ENCODE results near the gene NFIX.

NFIX gene

GRCh38 chr19:13072188-13072908 lies 77.1 kb downstream of the NFIX start:
- no peak for DNase-seq
- no peaks in the 10 kb centered on the region for H3K36me3 ChIP-seq (ENCODE audit: control insufficient read depth, insufficient read depth, low read length)
- H3K4me1 ChIP-seq (ENCODE audit: control insufficient read depth, low read depth, low read length) = peaks cover 1% of the 10 kb centered on the region
- H3K79me2 ChIP-seq (ENCODE audit: control insufficient read depth, insufficient read depth, low read length) = no peaks in the 10 kb centered on the region
- H3K23ac ChIP-seq (ENCODE audit: low read length) = no peak overlapping the region
- no peak overlapping the region for H3K9ac ChIP-seq (ENCODE audit: low read length)
- no peak overlapping the region for H2BK5ac ChIP-seq (ENCODE audit: low read length)
- no peak overlapping the region for H2AK5ac ChIP-seq (ENCODE audit: low read length)
- H3K27me3 ChIP-seq (ENCODE audit: insufficient read depth, low read length, poor library complexity) = no peaks in the 10 kb centered on the region
- no peaks in the 10 kb centered on the region for H3K79me1 ChIP-seq (ENCODE audit: low read length)
- H3K4me2 ChIP-seq (ENCODE audit: low read length) = no peak overlapping the region
- H3K4me3 ChIP-seq (ENCODE audit: low read length) = no peak overlapping the region
- H2BK15ac ChIP-seq (replicated peaks; ENCODE audit: low read depth) = no peak overlapping the region
- no peak overlapping the region for H3K27ac ChIP-seq (ENCODE audit: low read depth, low read length)
- H4K8ac ChIP-seq (ENCODE audit: low read depth, low read length) = no peak overlapping the region
- no peak overlapping the region for H3K18ac ChIP-seq (ENCODE audit: low read length)
- WGBS (ENCODE audit: extremely low coverage, insufficient coverage, low lambda C conversion rate) = no CpG with 5 or more reads among the region's 9 CpGs
- no peak overlapping the region for H3K56ac ChIP-seq (ENCODE audit: low read length)
- no peak overlapping the region for H3K4ac ChIP-seq (ENCODE audit: low read depth, low read length)
- no peak overlapping the region for H4K5ac ChIP-seq (ENCODE audit: low read length)
- no peak overlapping the region for H2BK120ac ChIP-seq (ENCODE audit: low read depth, low read length)

- H3K27me3 ChIP-seq (ENCODE audit: insufficient read depth, low read length, poor library complexity) = no peaks in the 10 kb centered on the region
- H3K79me2 ChIP-seq (ENCODE audit: control insufficient read depth, insufficient read depth, low read length) = no peaks in the 10 kb centered on the region
- no peak overlapping the region for H4K8ac ChIP-seq (ENCODE audit: low read depth, low read length)
Measured at GRCh38 chr19:13073263-13073662, 78.0 kb downstream of the NFIX start.

DNA sequence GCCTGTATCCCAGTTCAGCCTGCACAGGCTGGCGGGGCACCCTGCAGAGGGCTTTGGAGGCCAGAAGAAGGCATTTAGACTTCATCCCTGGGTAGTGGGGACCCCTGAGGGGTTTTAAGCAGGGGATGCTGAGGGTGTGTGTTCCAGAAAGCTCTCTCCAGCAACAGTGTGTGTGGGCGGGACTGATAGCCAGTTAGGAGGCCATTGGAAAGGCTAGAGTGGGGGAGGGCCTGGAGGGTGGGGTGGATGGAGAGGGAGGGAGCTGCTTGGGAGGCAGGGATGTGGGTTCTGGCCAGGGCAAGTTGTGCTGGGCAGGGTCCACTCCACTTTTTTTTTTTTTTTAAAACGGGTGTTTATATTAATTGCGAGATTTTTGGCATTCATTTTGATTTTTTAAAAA lies 79.1 kb downstream of the NFIX start:
- Histone ChIP-seq H3K4me3 (ENCODE audit: low read length) (no peak overlapping the region), H3K36me3 (ENCODE audit: control insufficient read depth, insufficient read depth, low read length) (no peaks in the 10 kb centered on the region), H2BK15ac (replicated peaks; ENCODE audit: low read depth) (no peak overlapping the region), H4K5ac (ENCODE audit: low read length) (no peak overlapping the region), H3K23ac (ENCODE audit: low read length) (no peak overlapping the region), H3K79me1 (ENCODE audit: low read length) (no peaks in the 10 kb centered on the region), H3K27ac (ENCODE audit: low read depth, low read length) (no peak overlapping the region), H4K8ac (ENCODE audit: low read depth, low read length) (no peak overlapping the region), H3K4me1 (ENCODE audit: control insufficient read depth, low read depth, low read length) (peaks cover 6% of the 10 kb centered on the region), H3K4me2 (ENCODE audit: low read length) (no peak overlapping the region), H3K18ac (ENCODE audit: low read length) (no peak overlapping the region), H3K9ac (ENCODE audit: low read length) (no peak overlapping the region), H3K27me3 (ENCODE audit: insufficient read depth, low read length, poor library complexity) (no peaks in the 10 kb centered on the region), H3K56ac (ENCODE audit: low read length) (no peak overlapping the region), H2BK120ac (ENCODE audit: low read depth, low read length) (no peak overlapping the region), H3K79me2 (ENCODE audit: control insufficient read depth, insufficient read depth, low read length) (no peaks in the 10 kb centered on the region), H2AK5ac (ENCODE audit: low read length) (no peak overlapping the region), H3K4ac (ENCODE audit: low read depth, low read length) (no peak overlapping the region), H2BK5ac (ENCODE audit: low read length) (no peak overlapping the region)
- no CpG with 5 or more reads among the region's 4 CpGs for WGBS (ENCODE audit: extremely low coverage, insufficient coverage, low lambda C conversion rate)
- no peak for DNase-seq

More at GRCh38 chr19:13073263-13073662, 78.0 kb downstream of the NFIX start:
- Histone ChIP-seq H3K4ac (ENCODE audit: low read depth, low read length) (no peak overlapping the region), H4K5ac (ENCODE audit: low read length) (no peak overlapping the region), H3K27ac (ENCODE audit: low read depth, low read length) (no peak overlapping the region), H3K18ac (ENCODE audit: low read length) (no peak overlapping the region), H3K4me2 (ENCODE audit: low read length) (no peak overlapping the region), H3K79me1 (ENCODE audit: low read length) (no peaks in the 10 kb centered on the region), H2BK120ac (ENCODE audit: low read depth, low read length) (no peak overlapping the region), H2AK5ac (ENCODE audit: low read length) (no peak overlapping the region), H2BK5ac (ENCODE audit: low read length) (no peak overlapping the region), H3K9ac (ENCODE audit: low read length) (no peak overlapping the region), H3K4me1 (ENCODE audit: control insufficient read depth, low read depth, low read length) (peaks cover 6% of the 10 kb centered on the region), H3K23ac (ENCODE audit: low read length) (no peak overlapping the region), H2BK15ac (replicated peaks; ENCODE audit: low read depth) (no peak overlapping the region), H3K4me3 (ENCODE audit: low read length) (no peak overlapping the region), H3K36me3 (ENCODE audit: control insufficient read depth, insufficient read depth, low read length) (no peaks in the 10 kb centered on the region), H3K56ac (ENCODE audit: low read length) (no peak overlapping the region)
- WGBS (ENCODE audit: extremely low coverage, insufficient coverage, low lambda C conversion rate) = no CpG with 5 or more reads among the region's 5 CpGs
- DNase-seq = peak; percentile 54

DNA sequence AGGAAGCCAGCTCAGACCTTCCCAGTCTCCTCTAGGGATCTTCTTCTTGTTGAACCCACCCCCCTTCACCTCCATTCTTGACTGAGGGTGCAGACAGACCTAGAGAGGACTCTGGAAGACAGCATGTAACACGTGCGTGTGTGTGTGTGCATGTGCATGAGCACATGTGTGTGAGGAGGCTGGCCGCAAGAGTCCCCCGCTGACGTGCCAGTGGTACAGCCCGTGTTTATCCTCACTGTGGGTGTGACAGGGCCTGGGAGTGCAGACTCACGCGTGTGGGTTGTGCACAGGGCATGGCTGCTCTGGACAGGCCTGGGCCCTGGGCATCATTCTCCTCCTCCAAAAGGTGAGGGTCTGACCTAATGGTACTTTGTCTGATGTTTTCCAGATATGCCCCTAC lies 81.0 kb downstream of the NFIX start:
- Histone ChIP-seq H3K79me1 (ENCODE audit: low read length) (no peaks in the 10 kb centered on the region), H2BK120ac (ENCODE audit: low read depth, low read length) (no peak overlapping the region), H3K56ac (ENCODE audit: low read length) (no peak overlapping the region), H3K23ac (ENCODE audit: low read length) (no peak overlapping the region), H3K27me3 (ENCODE audit: insufficient read depth, low read length, poor library complexity) (no peaks in the 10 kb centered on the region), H3K4me3 (ENCODE audit: low read length) (no peak overlapping the region), H2AK5ac (ENCODE audit: low read length) (no peak overlapping the region), H3K79me2 (ENCODE audit: control insufficient read depth, insufficient read depth, low read length) (no peaks in the 10 kb centered on the region), H3K36me3 (ENCODE audit: control insufficient read depth, insufficient read depth, low read length) (no peaks in the 10 kb centered on the region), H2BK15ac (replicated peaks; ENCODE audit: low read depth) (no peak overlapping the region), H3K4ac (ENCODE audit: low read depth, low read length) (no peak overlapping the region), H3K18ac (ENCODE audit: low read length) (no peak overlapping the region), H4K5ac (ENCODE audit: low read length) (no peak overlapping the region), H3K9ac (ENCODE audit: low read length) (no peak overlapping the region), H4K8ac (ENCODE audit: low read depth, low read length) (no peak overlapping the region), H2BK5ac (ENCODE audit: low read length) (no peak overlapping the region), H3K4me2 (ENCODE audit: low read length) (no peak overlapping the region), H3K4me1 (ENCODE audit: control insufficient read depth, low read depth, low read length) (peaks cover 5% of the 10 kb centered on the region), H3K27ac (ENCODE audit: low read depth, low read length) (no peak overlapping the region)
- no CpG with 5 or more reads among the region's 8 CpGs for WGBS (ENCODE audit: extremely low coverage, insufficient coverage, low lambda C conversion rate)
- DNase-seq = no peak

GRCh38 chr19:13076787-13077186 lies 81.5 kb downstream of the NFIX start:
- H2BK120ac ChIP-seq (ENCODE audit: low read depth, low read length) = no peak overlapping the region
- H3K4me1 ChIP-seq (ENCODE audit: control insufficient read depth, low read depth, low read length) = peaks cover 5% of the 10 kb centered on the region
- no peak overlapping the region for H3K23ac ChIP-seq (ENCODE audit: low read length)
- no peak overlapping the region for H3K4ac ChIP-seq (ENCODE audit: low read depth, low read length)
- H3K18ac ChIP-seq (ENCODE audit: low read length) = no peak overlapping the region
- H2BK15ac ChIP-seq (replicated peaks; ENCODE audit: low read depth) = no peak overlapping the region
- H3K79me1 ChIP-seq (ENCODE audit: low read length) = no peaks in the 10 kb centered on the region
- H3K56ac ChIP-seq (ENCODE audit: low read length) = no peak overlapping the region
- H3K79me2 ChIP-seq (ENCODE audit: control insufficient read depth, insufficient read depth, low read length) = no peaks in the 10 kb centered on the region
- H3K36me3 ChIP-seq (ENCODE audit: control insufficient read depth, insufficient read depth, low read length) = no peaks in the 10 kb centered on the region
- no peak overlapping the region for H3K4me3 ChIP-seq (ENCODE audit: low read length)
- no peak for DNase-seq
- no peak overlapping the region for H4K5ac ChIP-seq (ENCODE audit: low read length)
- H3K27me3 ChIP-seq (ENCODE audit: insufficient read depth, low read length, poor library complexity) = no peaks in the 10 kb centered on the region
- no peak overlapping the region for H3K4me2 ChIP-seq (ENCODE audit: low read length)
- no peak overlapping the region for H3K27ac ChIP-seq (ENCODE audit: low read depth, low read length)
- WGBS (ENCODE audit: extremely low coverage, insufficient coverage, low lambda C conversion rate) = no CpG with 5 or more reads among the region's 6 CpGs
- H4K8ac ChIP-seq (ENCODE audit: low read depth, low read length) = no peak overlapping the region
- no peak overlapping the region for H2BK5ac ChIP-seq (ENCODE audit: low read length)
- no peak overlapping the region for H2AK5ac ChIP-seq (ENCODE audit: low read length)
- H3K9ac ChIP-seq (ENCODE audit: low read length) = no peak overlapping the region

GRCh38 chr19:13077240-13077639 lies 82.0 kb downstream of the NFIX start:
- Histone ChIP-seq H4K5ac (ENCODE audit: low read length) (no peak overlapping the region), H3K36me3 (ENCODE audit: control insufficient read depth, insufficient read depth, low read length) (no peaks in the 10 kb centered on the region), H3K27ac (ENCODE audit: low read depth, low read length) (no peak overlapping the region), H3K79me2 (ENCODE audit: control insufficient read depth, insufficient read depth, low read length) (no peaks in the 10 kb centered on the region), H4K8ac (ENCODE audit: low read depth, low read length) (no peak overlapping the region), H3K9ac (ENCODE audit: low read length) (no peak overlapping the region), H3K4me2 (ENCODE audit: low read length) (no peak overlapping the region), H3K18ac (ENCODE audit: low read length) (no peak overlapping the region), H3K56ac (ENCODE audit: low read length) (no peak overlapping the region), H3K79me1 (ENCODE audit: low read length) (no peaks in the 10 kb centered on the region), H3K4me3 (ENCODE audit: low read length) (no peak overlapping the region), H2BK120ac (ENCODE audit: low read depth, low read length) (no peak overlapping the region), H2BK5ac (ENCODE audit: low read length) (no peak overlapping the region), H3K23ac (ENCODE audit: low read length) (no peak overlapping the region), H3K27me3 (ENCODE audit: insufficient read depth, low read length, poor library complexity) (no peaks in the 10 kb centered on the region), H2AK5ac (ENCODE audit: low read length) (no peak overlapping the region), H3K4me1 (ENCODE audit: control insufficient read depth, low read depth, low read length) (peaks cover 5% of the 10 kb centered on the region), H3K4ac (ENCODE audit: low read depth, low read length) (no peak overlapping the region), H2BK15ac (replicated peaks; ENCODE audit: low read depth) (no peak overlapping the region)
- no CpG with 5 or more reads among the region's 11 CpGs for WGBS (ENCODE audit: extremely low coverage, insufficient coverage, low lambda C conversion rate)
- DNase-seq = no peak
